ENCODE data around the gene RRP7A. TPM values are rescaled to one million over a fixed set of nuclear protein-coding genes. Genes with fewer than 3 reads are reported as not detected.

Gene RRP7A
- total and polyA plus RNA-seq, 12 donors = 10.3 to 53.9 (median 35.7) TPM

DNA sequence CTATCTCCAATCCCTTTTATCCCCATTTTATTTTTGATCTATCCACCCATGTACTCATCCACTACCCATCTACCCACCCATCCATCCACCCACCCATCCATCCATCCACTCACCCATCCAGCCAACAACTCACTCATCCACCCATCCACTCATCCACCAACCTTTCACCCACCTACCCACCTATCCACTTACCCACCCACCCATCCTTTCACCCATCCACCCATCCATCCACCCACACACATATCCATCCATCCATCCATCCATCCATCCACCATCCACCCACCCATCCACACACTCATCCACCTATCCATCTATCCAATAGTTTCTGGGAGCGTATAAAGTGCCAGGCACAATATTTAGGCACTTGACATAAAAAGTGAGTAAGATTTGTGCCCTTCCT lies 48.2 kb downstream of the RRP7A start:
- no peak for DNase-seq
- TF ChIP-seq, protein P1, sequence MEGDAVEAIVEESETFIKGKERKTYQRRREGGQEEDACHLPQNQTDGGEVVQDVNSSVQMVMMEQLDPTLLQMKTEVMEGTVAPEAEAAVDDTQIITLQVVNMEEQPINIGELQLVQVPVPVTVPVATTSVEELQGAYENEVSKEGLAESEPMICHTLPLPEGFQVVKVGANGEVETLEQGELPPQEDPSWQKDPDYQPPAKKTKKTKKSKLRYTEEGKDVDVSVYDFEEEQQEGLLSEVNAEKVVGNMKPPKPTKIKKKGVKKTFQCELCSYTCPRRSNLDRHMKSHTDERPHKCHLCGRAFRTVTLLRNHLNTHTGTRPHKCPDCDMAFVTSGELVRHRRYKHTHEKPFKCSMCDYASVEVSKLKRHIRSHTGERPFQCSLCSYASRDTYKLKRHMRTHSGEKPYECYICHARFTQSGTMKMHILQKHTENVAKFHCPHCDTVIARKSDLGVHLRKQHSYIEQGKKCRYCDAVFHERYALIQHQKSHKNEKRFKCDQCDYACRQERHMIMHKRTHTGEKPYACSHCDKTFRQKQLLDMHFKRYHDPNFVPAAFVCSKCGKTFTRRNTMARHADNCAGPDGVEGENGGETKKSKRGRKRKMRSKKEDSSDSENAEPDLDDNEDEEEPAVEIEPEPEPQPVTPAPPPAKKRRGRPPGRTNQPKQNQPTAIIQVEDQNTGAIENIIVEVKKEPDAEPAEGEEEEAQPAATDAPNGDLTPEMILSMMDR (IDR thresholded peaks at IDR 0.05) = no peak
- no peak for TF ChIP-seq POLR2A (IDR thresholded peaks at IDR 0.05)
- WGBS, 4 donors = 85 to 100% (median 91%) methylated on average over 1 of the region's 1 CpG
- Histone ChIP-seq H3K27me3 (no peaks in the 10 kb centered on the region), H3K27ac (no peak overlapping the region), H3K4me1 (replicated peaks in 1 of 2) (no peaks in the 10 kb centered on the region), H3K4me3 (no peak overlapping the region), H3K9me3 (replicated peaks in 1 of 3) (no peaks in the 10 kb centered on the region), H3K36me3 (replicated peaks in 1 of 2) (no peaks in the 10 kb centered on the region)
- intact Hi-C loops (cut with DNase I) = no loop called here

- H3K27ac ChIP-seq = no peak overlapping the region
- TF ChIP-seq, protein P1 (IDR thresholded peaks at IDR 0.05) = no peak
- TF ChIP-seq POLR2A (IDR thresholded peaks at IDR 0.05) = no peak
- no peaks in the 10 kb centered on the region for H3K9me3 ChIP-seq (replicated peaks in 1 of 3)
- intact Hi-C loops (cut with DNase I) = no loop called here
- no peaks in the 10 kb centered on the region for H3K4me1 ChIP-seq (replicated peaks in 1 of 2)
- no peaks in the 10 kb centered on the region for H3K36me3 ChIP-seq (replicated peaks in 1 of 2)
- H3K4me3 ChIP-seq = no peak overlapping the region
- DNase-seq = no peak
- 55 to 73% (median 65%) methylated on average over 4 of the region's 4 CpGs for WGBS, 4 donors
- no peaks in the 10 kb centered on the region for H3K27me3 ChIP-seq
Observed at GRCh38 chr22:42470366-42471082, 49.1 kb downstream of the RRP7A start.

- no peak for DNase-seq
- H3K27ac ChIP-seq = no peak overlapping the region
- WGBS, 4 donors = 79 to 86% (median 82%) methylated on average over 2 of the region's 2 CpGs
- no peaks in the 10 kb centered on the region for H3K27me3 ChIP-seq
- no peaks in the 10 kb centered on the region for H3K4me1 ChIP-seq (replicated peaks in 1 of 2)
- intact Hi-C loops (cut with DNase I) = no loop called here
- no peaks in the 10 kb centered on the region for H3K9me3 ChIP-seq (replicated peaks in 1 of 3)
- TF ChIP-seq, protein P1 (IDR thresholded peaks at IDR 0.05) = no peak
- TF ChIP-seq POLR2A (IDR thresholded peaks at IDR 0.05) = no peak
- H3K4me3 ChIP-seq = no peak overlapping the region
- no peaks in the 10 kb centered on the region for H3K36me3 ChIP-seq (replicated peaks in 1 of 2)
Observed at GRCh38 chr22:42468841-42469240, 50.8 kb downstream of the RRP7A start.

- intact Hi-C loops (cut with DNase I) = no loop called here
- WGBS, 4 donors = 40 to 70% (median 47%) methylated on average over 1 of the region's 1 CpG
- Histone ChIP-seq H3K4me3 (no peak overlapping the region), H3K36me3 (replicated peaks in 1 of 2) (no peaks in the 10 kb centered on the region), H3K27me3 (peaks cover 6% of the 10 kb centered on the region), H3K27ac (no peak overlapping the region), H3K9me3 (replicated peaks in 1 of 3) (no peaks in the 10 kb centered on the region), H3K4me1 (replicated peaks in 1 of 2) (no peaks in the 10 kb centered on the region)
- DNase-seq = no peak
- TF ChIP-seq, protein P1 (IDR thresholded peaks at IDR 0.05) = no peak
- no peak for TF ChIP-seq POLR2A (IDR thresholded peaks at IDR 0.05)
Observed at GRCh38 chr22:42462016-42462415, 57.6 kb downstream of the RRP7A start.
